AG04450 (cell line): ENCODE measurements around the gene GUCA2A. TPM values are rescaled to one million over a fixed set of nuclear protein-coding genes. Genes with fewer than 3 reads are reported as not detected.

Source experiments
- CTCF ChIA-PET: fragments of 300-600, 350-600 bp; formaldehyde crosslinking; extraction: SDS; loops from one replicate; lab custom pipeline; 2022; ENCODE audit warnings: antibody characterized with exemption, inconsistent platforms; lab: Charles Lee
- POLR2A ChIA-PET: fragments of 350-600 bp; formaldehyde crosslinking; extraction: SDS; loops from one replicate; lab custom pipeline; 2021; ENCODE audit warnings: antibody characterized with exemption, inconsistent platforms; lab: Yijun Ruan, JAX
- DNase-seq: peaks from one replicate; pipeline ENCODE4 v3.0.0-alpha.2; 2011; ENCODE audit warnings: low read depth, low spot score
- H3K27ac ChIP-seq: one replicate; pipeline ENCODE4 v1.5.1; 2012; ENCODE audit warnings: low read depth, low read length, control low read depth
- H3K27me3 ChIP-seq: one replicate; pipeline ENCODE4 v1.6.0; 2012; ENCODE audit warnings: low read length; ENCODE audit not compliant: control insufficient read depth, insufficient read depth
- H3K4me3 ChIP-seq: 2 replicates; pipeline ENCODE4 v1.5.1; 2011; ENCODE audit warnings: mild to moderate bottlenecking, low read depth, low read length, control low read depth
- H3K9me3 ChIP-seq: 2 replicates; pipeline ENCODE4 v1.5.1; 2012; ENCODE audit warnings: low read length; ENCODE audit not compliant: control insufficient read depth, insufficient read depth
- CTCF ChIP-seq: IDR thresholded peaks from 2 replicates; pipeline ENCODE4 v1.5.1; 2011; ENCODE audit warnings: low read depth, low read length, control low read depth, inconsistent platforms
- polyA plus RNA-seq: library from polyadenylated mRNA; depleted of rRNA; stranded (reverse); fragments of >200 nt; gene quantifications from 2 replicates; pipeline ENCODE4 v1.2.3, GENCODE V29; 2011

The GUCA2A gene
- polyA plus RNA-seq, 1 experiment, result not detected

GRCh38 chr1:42173155-42173933, 8.8 kb upstream of the GUCA2A start:
- TF ChIP-seq CTCF, result peak; percentile 98
- DNase-seq, result no peak
- Histone ChIP-seq H3K4me3 (no peak overlapping the region), H3K27ac (no peak overlapping the region), H3K9me3 (no peaks in the 10 kb centered on the region), H3K27me3 (no peaks in the 10 kb centered on the region)
- ChIA-PET CTCF (interaction anchor here (0.6 to 3.2 kb wide), 86 partner anchors 8 to 695 kb away, joined by 3 to 35 read pairs (median 4); partner anchors contain the start of genes C1orf50, CCDC30, GUCA2A and P3H1), POLR2A (interaction anchor here (0.6 kb wide), 1 partner anchor 14 kb away, joined by 3 read pairs; no protein-coding TSS in a partner anchor)

- ChIA-PET CTCF (interaction anchor here (0.6 to 3.2 kb wide), 36 partner anchors 9 to 656 kb away, joined by 3 to 35 read pairs (median 7); partner anchors contain the start of gene GUCA2A), POLR2A (no interaction called here)
- Histone ChIP-seq H3K27ac (no peak overlapping the region), H3K4me3 (no peak overlapping the region), H3K27me3 (no peaks in the 10 kb centered on the region), H3K9me3 (no peaks in the 10 kb centered on the region)
- no peak for TF ChIP-seq CTCF
- DNase-seq, result no peak
Measured at GRCh38 chr1:42172381-42173133, 8.0 kb upstream of the GUCA2A start.

- Histone ChIP-seq H3K9me3 (no peaks in the 10 kb centered on the region), H3K4me3 (no peak overlapping the region), H3K27me3 (no peaks in the 10 kb centered on the region), H3K27ac (no peak overlapping the region)
- DNase-seq, result no peak
- CTCF ChIA-PET, result interaction anchor here (0.6 to 1.2 kb wide), 3 partner anchors 24 to 280 kb away, joined by 3 to 6 read pairs (median 3); no protein-coding TSS in a partner anchor
- POLR2A ChIA-PET, result no interaction called here
- no peak for TF ChIP-seq CTCF
Measured at GRCh38 chr1:42171679-42172266, 7.2 kb upstream of the GUCA2A start.

GRCh38 chr1:42170779-42171621, 6.5 kb upstream of the GUCA2A start:
- H3K9me3 ChIP-seq, result no peaks in the 10 kb centered on the region
- DNase-seq, result no peak
- ChIA-PET POLR2A (no interaction called here), CTCF (interaction anchor here (0.7 kb wide), 1 partner anchor 24 kb away, joined by 3 read pairs; no protein-coding TSS in a partner anchor)
- no peak overlapping the region for H3K27ac ChIP-seq
- H3K4me3 ChIP-seq, result no peak overlapping the region
- no peaks in the 10 kb centered on the region for H3K27me3 ChIP-seq
- TF ChIP-seq CTCF, result no peak
